Duodenal mucosa (tissue), 2 donors: ENCODE measurements around the gene ARFGAP2.
"Not testable (repeated sequence)": the region's sequence is repeated elsewhere in the genome, so short reads cannot be mapped to it uniquely, and the experiment has no call there.

Experiments used
- H3K27ac ChIP-seq: one replicate; pipeline ENCODE4 v1.7.0; 2013; ENCODE audit warnings: low read depth, low read length
- H3K27me3 ChIP-seq, 2 donors: one replicate each; pipeline ENCODE4 v1.7.0; 2013; ENCODE audit warnings: low read length in 2 of 2, control low read depth in 1 of 2; ENCODE audit not compliant: insufficient read depth in 2 of 2, control insufficient read depth in 1 of 2
- H3K36me3 ChIP-seq, 2 donors: one replicate each; pipeline ENCODE4 v1.7.0; 2013; ENCODE audit warnings: low read length in 2 of 2, control low read depth in 1 of 2; ENCODE audit not compliant: insufficient read depth in 2 of 2, control insufficient read depth in 1 of 2
- H3K4me1 ChIP-seq, 2 donors: one replicate each; pipeline ENCODE4 v1.7.0; 2013; ENCODE audit warnings: low read length in 2 of 2, control low read depth in 1 of 2; ENCODE audit not compliant: insufficient read depth in 2 of 2, control insufficient read depth in 1 of 2
- H3K4me3 ChIP-seq, 2 donors: one replicate each; pipeline ENCODE4 v1.7.0; 2013; ENCODE audit warnings: low read length in 2 of 2, low read depth in 1 of 2
- H3K9ac ChIP-seq, 2 donors: one replicate each; pipeline ENCODE4 v1.7.0; 2013; ENCODE audit warnings: low read length in 2 of 2, low read depth in 1 of 2
- H3K9me3 ChIP-seq, 2 donors: one replicate each; pipeline ENCODE4 v1.7.0; 2013; ENCODE audit warnings: low read length in 2 of 2, control low read depth in 1 of 2; ENCODE audit not compliant: control insufficient read depth in 1 of 2

The ARFGAP2 gene

DNA sequence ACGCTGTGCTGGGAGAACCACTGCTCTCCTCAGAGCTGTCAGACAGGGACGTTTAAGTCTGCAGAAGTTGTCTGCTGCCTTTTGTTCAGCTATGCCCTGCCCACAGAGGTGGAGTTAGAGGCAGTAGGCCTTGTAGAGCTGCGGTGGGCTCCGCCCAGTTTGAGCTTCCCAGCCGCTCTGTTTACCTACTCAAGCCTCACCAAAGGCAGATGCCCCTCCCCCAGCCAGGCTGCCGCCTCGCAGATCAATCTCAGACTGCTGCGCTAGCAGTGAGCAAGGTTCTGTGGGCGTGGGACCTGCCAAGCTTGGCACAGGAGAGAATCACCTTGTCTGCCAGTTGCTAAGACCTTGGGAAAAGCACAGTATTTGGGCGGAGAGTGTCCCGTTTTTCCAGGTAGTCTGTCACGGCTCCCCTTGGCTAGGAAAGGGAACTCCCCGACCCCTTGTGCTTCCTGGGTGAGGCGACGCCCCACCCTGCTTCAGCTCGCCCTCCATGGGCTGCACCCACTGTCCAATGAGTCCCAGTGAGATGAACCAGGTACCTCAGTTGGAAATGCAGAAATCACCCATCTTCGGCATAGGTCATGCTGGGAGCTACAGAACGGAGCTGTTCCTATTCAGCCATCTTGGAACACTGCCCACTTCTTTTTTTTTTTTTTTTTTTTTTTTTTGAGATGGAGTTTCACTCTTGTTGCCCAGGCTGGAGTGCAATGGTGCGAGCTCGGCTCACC lies 57.6 kb downstream of the ARFGAP2 start:
- not testable (repeated sequence) for H3K27ac ChIP-seq, H3K36me3 ChIP-seq

More for the DNA sequence above, 57.6 kb downstream of the ARFGAP2 start:
- not testable (repeated sequence) for H3K27me3 ChIP-seq, H3K4me1 ChIP-seq, H3K9me3 ChIP-seq
- Histone ChIP-seq H3K4me3 (peak overlapping the region in 1 of 2 donors; percentile 45), H3K9ac (peak overlapping the region in 1 of 2 donors; percentile 25)
